DND-41 (cell line): Measurements from ENCODE around the gene ATR.

ENCODE experiments used
- ATAC-seq: fragments of 200-7000 bp; cut with Tn5 transposase; 3 replicates; pipeline ENCODE4 v1.9.1; 2021; ENCODE audit warnings: low read depth; ENCODE audit not compliant: insufficient read depth
- DNase-seq: peaks from one replicate; pipeline ENCODE4 v3.0.0-alpha.2; 2020
- H2AFZ ChIP-seq: 2 replicates; pipeline ENCODE4 v1.6.0; 2012; ENCODE audit warnings: low read depth, low read length
- H3K27ac ChIP-seq: 2 replicates; pipeline ENCODE4 v1.5.1; 2012; ENCODE audit warnings: low read length, inconsistent platforms
- H3K27me3 ChIP-seq: fragments of 200-600 bp; sonication (generic); 2 replicates; pipeline ENCODE4 v1.6.0; 2012; ENCODE audit warnings: low read length, mild to moderate bottlenecking, inconsistent platforms; ENCODE audit not compliant: insufficient read depth, poor library complexity
- H3K36me3 ChIP-seq: 2 replicates; pipeline ENCODE4 v1.5.1; 2012; ENCODE audit warnings: low read length, inconsistent platforms; ENCODE audit not compliant: insufficient read depth
- H3K4me1 ChIP-seq: 2 replicates; pipeline ENCODE4 v1.5.1; 2012; ENCODE audit warnings: mild to moderate bottlenecking, low read length; ENCODE audit not compliant: insufficient read depth
- H3K4me2 ChIP-seq: 2 replicates; pipeline ENCODE4 v1.6.0; 2012; ENCODE audit warnings: mild to moderate bottlenecking, moderate library complexity, low read length, inconsistent platforms; ENCODE audit not compliant: insufficient read depth
- H3K4me3 ChIP-seq, 2 experiments: fragments of 200-600 bp in 1 of 2; shearing (Covaris generic) in 1 of 2; 2 replicates each; pipeline ENCODE4 v1.5.1; 2012 to 2016; ENCODE audit warnings: inconsistent platforms in 2 of 2, low read length in 2 of 2, mild to moderate bottlenecking in 2 of 2, low read depth in 1 of 2, moderate library complexity in 1 of 2
- H3K79me2 ChIP-seq: 2 replicates; pipeline ENCODE4 v1.6.0; 2012; ENCODE audit warnings: low read length, inconsistent platforms; ENCODE audit not compliant: insufficient read depth
- H3K9ac ChIP-seq: 2 replicates; pipeline ENCODE4 v1.6.0; 2012; ENCODE audit warnings: low read depth, mild to moderate bottlenecking, inconsistent platforms, low read length, moderate library complexity
- H3K9me3 ChIP-seq: 2 replicates; pipeline ENCODE4 v1.5.1; 2012; ENCODE audit warnings: low read length, moderate library complexity, mild to moderate bottlenecking, inconsistent platforms; ENCODE audit not compliant: insufficient read depth, severe bottlenecking
- H4K20me1 ChIP-seq: 2 replicates; pipeline ENCODE4 v1.6.0; 2012; ENCODE audit warnings: low read length; ENCODE audit not compliant: insufficient read depth
- CTCF ChIP-seq: IDR thresholded peaks from 2 replicates; pipeline ENCODE4 v1.5.1; 2012; ENCODE audit warnings: borderline replicate concordance, low read length, moderate library complexity, mild to moderate bottlenecking; ENCODE audit not compliant: poor library complexity, severe bottlenecking; ENCODE audit errors: extremely low read depth
- EZH2 ChIP-seq: IDR thresholded peaks from 3 replicates; pipeline ENCODE4 v1.6.1; 2012; ENCODE audit warnings: borderline replicate concordance, low read depth, mild to moderate bottlenecking, moderate library complexity, low read length, inconsistent platforms; ENCODE audit not compliant: severe bottlenecking

Gene ATR

GRCh38 chr3:142523921-142524566 is 54.5 kb downstream of the ATR start:
- TF ChIP-seq EZH2, result no peak
- TF ChIP-seq CTCF, result no peak
- Histone ChIP-seq H3K36me3 (peaks cover 42% of the 10 kb centered on the region), H3K9ac (no peak overlapping the region), H3K79me2 (no peaks in the 10 kb centered on the region), H3K9me3 (peaks cover 2% of the 10 kb centered on the region), H3K27ac (no peak overlapping the region), H2AFZ (no peak overlapping the region), H3K27me3 (no peaks in the 10 kb centered on the region), H3K4me3 (no peak overlapping the region), H3K4me2 (no peak overlapping the region), H3K4me1 (no peaks in the 10 kb centered on the region), H4K20me1 (no peaks in the 10 kb centered on the region)
- DNase-seq, result no peak
- no peak for ATAC-seq

GRCh38 chr3:142509079-142509478 is 69.5 kb downstream of the ATR start:
- Histone ChIP-seq H3K36me3 (peaks cover 57% of the 10 kb centered on the region), H3K27ac (peak overlapping the region; percentile 97), H3K4me1 (peaks cover 19% of the 10 kb centered on the region), H2AFZ (peak overlapping the region; percentile 84), H3K4me2 (peak overlapping the region; percentile 71), H3K79me2 (no peaks in the 10 kb centered on the region), H3K4me3 (peak overlapping the region; percentile 31 to 54; a peak in 3 of 4 replicates), H4K20me1 (no peaks in the 10 kb centered on the region), H3K27me3 (no peaks in the 10 kb centered on the region), H3K9ac (peak overlapping the region; percentile 59), H3K9me3 (no peaks in the 10 kb centered on the region)
- no peak for TF ChIP-seq CTCF
- no peak for TF ChIP-seq EZH2
- peak; percentile 73 for ATAC-seq
- DNase-seq, result peak; percentile 53

GRCh38 chr3:142507241-142507640 is 71.3 kb downstream of the ATR start:
- Histone ChIP-seq H3K4me3 (no peak overlapping the region), H4K20me1 (no peaks in the 10 kb centered on the region), H3K27me3 (no peaks in the 10 kb centered on the region), H3K36me3 (peaks cover 54% of the 10 kb centered on the region; the same call in 1 of the 2 replicates), H3K27ac (peak overlapping the region; percentile 44), H3K4me1 (peaks cover 19% of the 10 kb centered on the region), H3K9me3 (no peaks in the 10 kb centered on the region), H2AFZ (no peak overlapping the region), H3K79me2 (no peaks in the 10 kb centered on the region), H3K9ac (no peak overlapping the region), H3K4me2 (peak overlapping the region; percentile 71; the same call in 1 of the 2 replicates)
- DNase-seq, result no peak
- ATAC-seq, result no peak
- no peak for TF ChIP-seq CTCF
- no peak for TF ChIP-seq EZH2
